Measurements from ENCODE around the gene ATXN3. TPM values are rescaled to one million over a fixed set of nuclear protein-coding genes. Genes with fewer than 3 reads are reported as not detected.

The ATXN3 gene
- polyA plus RNA-seq, 12 donors, result 13.8 to 42.8 (median 19.6) TPM; not detected in 1

DNA sequence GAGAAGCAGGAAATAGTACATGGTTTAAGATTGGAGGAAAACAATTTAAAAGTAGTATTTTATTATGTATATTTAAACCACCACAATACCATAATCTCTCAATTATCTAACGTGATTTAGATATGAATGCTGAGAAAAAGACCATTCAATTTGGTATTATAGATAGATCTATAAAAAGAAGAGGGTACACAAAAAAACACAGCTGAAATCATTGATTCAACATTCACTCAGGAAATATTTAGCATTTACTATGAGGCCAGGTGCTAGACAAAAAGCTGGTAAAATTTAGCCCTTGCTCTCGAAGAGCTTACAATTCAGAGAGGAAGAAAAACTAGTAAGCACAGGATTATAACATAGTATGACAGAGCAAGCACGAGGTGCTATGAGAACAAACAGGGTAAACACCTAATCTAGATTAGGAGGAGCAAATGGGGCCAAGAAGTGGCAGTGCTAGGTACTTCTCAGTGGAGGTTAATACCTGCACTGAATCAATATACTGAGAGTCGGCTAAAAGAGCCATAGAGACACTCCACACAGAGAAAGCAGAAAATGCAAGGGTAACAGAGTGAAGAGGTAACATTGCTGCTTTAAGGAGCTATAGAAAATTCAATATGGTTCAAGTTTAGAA, 94.1 kb downstream of the ATXN3 start:
- DNase-seq, result no peak

DNA sequence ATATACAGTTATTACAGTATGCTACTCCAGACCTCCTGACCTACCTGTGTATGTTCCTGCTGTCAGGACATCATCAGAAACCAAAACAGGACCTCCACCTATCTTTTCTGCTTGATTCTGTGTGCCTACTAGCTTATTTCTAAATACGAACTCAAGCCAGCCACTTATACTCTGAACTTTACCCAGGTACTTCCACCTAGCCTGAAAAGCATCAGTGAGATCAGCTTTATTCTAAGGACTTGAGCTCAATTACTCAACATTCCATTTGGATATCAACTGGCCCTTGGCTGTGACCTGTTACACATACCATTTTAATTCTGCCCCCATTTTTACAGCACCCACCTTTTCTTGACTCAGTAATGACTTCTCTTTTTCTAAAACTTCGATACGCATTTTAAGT, 95.7 kb downstream of the ATXN3 start:
- DNase-seq, result no peak

DNA sequence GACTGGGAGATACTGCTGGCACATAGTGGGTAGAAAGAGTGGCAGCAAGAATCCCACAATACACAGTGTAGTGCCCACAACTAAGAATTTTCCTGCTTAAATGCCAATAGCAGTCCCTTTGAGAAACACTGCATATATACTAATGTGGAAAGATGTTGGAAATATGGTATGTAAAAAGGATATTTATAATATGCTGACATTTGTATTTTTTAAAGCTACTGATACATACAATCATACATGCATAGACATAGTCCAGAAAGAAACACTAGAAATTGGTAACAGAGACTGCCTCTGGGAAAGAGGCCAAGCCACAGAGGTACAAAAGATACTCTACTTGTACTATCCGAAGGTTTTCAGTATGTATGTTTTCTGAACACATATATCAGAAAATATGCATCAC, 96.8 kb downstream of the ATXN3 start:
- no peak for DNase-seq

Other genes with a start within 250 kb of the ATXN3 start
- gene TC2N, start 239.0 kb downstream of the ATXN3 start, polyA plus RNA-seq (ENCODE audit: insufficient read length in 12 of 12), result 10 to 100 TPM in 3 of 12 donors, 1 to 10 TPM in 8, not detected in 1; 1.8 to 26.8 (median 4.8) TPM
- gene FBLN5, start 158.9 kb downstream of the ATXN3 start, polyA plus RNA-seq (ENCODE audit: insufficient read length in 12 of 12), result 100 to 1,000 TPM in 3 of 12 donors, 10 to 100 TPM in 8, not detected in 1; 72.2 to 129 (median 86.7) TPM
- gene TRIP11, start 66.5 kb downstream of the ATXN3 start, polyA plus RNA-seq (ENCODE audit: insufficient read length in 12 of 12), result 10 to 100 TPM in 11 of 12 donors, not detected in 1; 19.5 to 33.9 (median 25.9) TPM
- gene NDUFB1, start 15.1 kb upstream of the ATXN3 start, polyA plus RNA-seq (ENCODE audit: insufficient read length in 12 of 12), result 100 to 1,000 TPM in 9 of 12 donors, 10 to 100 TPM in 2, not detected in 1; 91.6 to 238 (median 117) TPM
- 10 to 100 TPM in 11 of 12 donors, not detected in 1; 17.8 to 58.7 (median 46.2) TPM for gene CPSF2, start 15.4 kb upstream of the ATXN3 start, polyA plus RNA-seq (ENCODE audit: insufficient read length in 12 of 12)
- 1 to 10 TPM in 11 of 12 donors, not detected in 1; 1.2 to 5.9 (median 3.1) TPM for gene SLC24A4, start 216.6 kb upstream of the ATXN3 start, polyA plus RNA-seq (ENCODE audit: insufficient read length in 12 of 12)

Measured in muscle of arm (tissue), 12 donors.